Heart left ventricle (tissue), 13 donors: ENCODE results near the gene SSR2.

ENCODE experiments used
- CTCF ChIP-seq, 12 donors: fragments of 200-600 bp; sonication (generic) in 4 of 12; IDR thresholded peaks; one replicate each; pipeline versions ENCODE4 v1.5.0 to v1.8.0; 2018 to 2022; ENCODE audit warnings: antibody characterized with exemption in 12 of 12, mild to moderate bottlenecking in 5 of 12
- POLR2A ChIP-seq, 2 donors: fragments of 450-650 bp; IDR thresholded peaks; one replicate each; pipeline ENCODE4 v1.6.1; 2017; ENCODE audit warnings: antibody characterized with exemption in 2 of 2, mild to moderate bottlenecking in 2 of 2, moderate library complexity in 2 of 2
- donor health status: ischemic (EF 13 %, LVEDD 7.1; RV severe dilation, severe dysfunction).
- donor health status: DM: no; HTN: yes; CAD: no.
- donor health status: DM: no; HTN: no; CAD: no.
- donor health status: ischemic (EF 25% LVEDD 6.9; RV normal size, moderate dysfunction).
- donor health status: ischemic (EF 25% LVEDD 5.7; RV mildly dilated, moderate dysfunction).
- donor health status: ischemic (EF 35%, LVEDD 5.7; RV mildly dilated, moderate dysfunction).
- donor health status: nonischemic (EF 11% LVEDD 7.7; RV severe dilation, severe dysfunction).
- donor health status: DM: yes; HTN: yes; CAD: no.
- donor health status: PGD.
- donor health status: ischemic (EF 29% LVEDD 5.4; RV normal size, mild dysfunction).
- donor health status: nonischemic (EF 23%, LVEDD 6.1; RV moderate dilation, normal function).

- TF ChIP-seq POLR2A (IDR thresholded peaks at IDR 0.05): peak; percentile 79 to 91
- no peak for TF ChIP-seq CTCF (IDR thresholded peaks at IDR 0.05)
Measured at GRCh38 chr1:155979597-155980343, 41.0 kb downstream of the SSR2 start.
